Right renal pelvis (tissue), 4 donors: Measurements from ENCODE around the gene TOMM40L. TPM values are rescaled to one million over a fixed set of nuclear protein-coding genes. Genes with fewer than 3 reads are reported as not detected.
"Not testable (repeated sequence)": the region's sequence is repeated elsewhere in the genome, so short reads cannot be mapped to it uniquely, and the experiment has no call there.

Experiments used
- DNase-seq, 4 donors: peaks; one replicate each; pipeline ENCODE4 v3.0.0-alpha.2; 2013; ENCODE audit warnings: low read depth in 4 of 4, low spot score in 3 of 4, missing footprints in 1 of 4
- polyA plus RNA-seq, 4 donors: library from polyadenylated mRNA; unstranded; fragments of 120-200 nt; gene quantifications; one replicate each; pipeline ENCODE4 v1.2.1, GENCODE V29; 2013; ENCODE audit not compliant: insufficient read length in 4 of 4

The TOMM40L gene
- polyA plus RNA-seq, 4 donors = 14.5 to 15.5 (median 14.9) TPM

- not testable (repeated sequence) for DNase-seq
Measured at GRCh38 chr1:161250100-161250499, 24.2 kb downstream of the TOMM40L start.

- no peak for DNase-seq
Measured at GRCh38 chr1:161250829-161251228, 25.0 kb downstream of the TOMM40L start.

- DNase-seq = no peak
Measured at GRCh38 chr1:161251579-161251978, 25.7 kb downstream of the TOMM40L start.

GRCh38 chr1:161255302-161255701 is 29.4 kb downstream of the TOMM40L start:
- not testable (repeated sequence) for DNase-seq

GRCh38 chr1:161255955-161256520 is 30.2 kb downstream of the TOMM40L start:
- not testable (repeated sequence) for DNase-seq

- not testable (repeated sequence) for DNase-seq
Measured at GRCh38 chr1:161257109-161257508, 31.2 kb downstream of the TOMM40L start.

DNA sequence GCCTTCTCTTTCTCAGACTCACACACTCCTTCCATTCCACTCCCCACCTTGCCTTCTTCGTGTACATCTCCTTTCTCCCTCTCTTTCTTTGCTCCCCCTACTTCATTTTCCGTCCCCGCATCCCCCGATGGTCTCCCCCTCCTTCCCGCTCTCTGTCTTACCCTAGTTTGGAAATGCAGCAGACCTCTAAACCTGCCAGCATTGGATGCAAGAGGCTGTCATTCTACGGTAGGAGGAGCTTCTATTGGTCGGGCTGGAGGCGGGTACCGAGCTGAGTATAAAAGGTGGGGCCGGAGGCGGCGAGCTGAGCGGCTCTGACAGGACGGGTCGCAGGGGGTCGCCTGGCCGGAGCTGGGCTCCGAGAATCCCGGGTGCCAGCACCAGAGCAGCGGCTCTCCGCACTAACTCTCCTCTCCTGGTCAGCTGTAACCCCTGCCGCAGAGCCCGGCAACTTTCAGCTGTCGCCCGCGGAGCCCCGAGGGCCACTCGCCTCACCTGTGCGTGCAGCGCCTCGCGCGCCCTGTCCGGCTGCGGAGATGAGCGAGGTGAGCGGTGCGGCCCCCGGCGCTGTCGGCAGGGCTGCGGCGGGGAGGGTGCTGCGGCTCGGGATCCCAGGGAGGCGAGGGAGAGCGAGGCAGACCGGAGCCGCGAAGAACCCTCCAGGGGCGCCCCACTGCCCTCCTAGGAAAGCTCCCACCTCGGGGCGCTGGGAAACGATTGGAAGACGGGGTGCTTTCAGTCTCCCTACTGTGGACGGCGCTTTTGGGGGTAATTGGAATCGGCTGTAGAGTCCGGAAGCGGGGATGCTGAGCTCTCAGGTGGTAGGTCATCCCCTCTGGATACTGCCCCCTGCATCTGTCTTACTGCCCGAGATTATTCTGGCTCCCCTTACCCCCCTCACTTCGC is 32.8 kb downstream of the TOMM40L start, which contains the start of gene PCP4L1:
Gene PCP4L1, plus strand, starts transcription at position 307 of the 906 bp plus-strand sequence. Its CDS starts 230 bp downstream, at position 537.
- peak; percentile 45 to 55 (median 48) for DNase-seq

DNA sequence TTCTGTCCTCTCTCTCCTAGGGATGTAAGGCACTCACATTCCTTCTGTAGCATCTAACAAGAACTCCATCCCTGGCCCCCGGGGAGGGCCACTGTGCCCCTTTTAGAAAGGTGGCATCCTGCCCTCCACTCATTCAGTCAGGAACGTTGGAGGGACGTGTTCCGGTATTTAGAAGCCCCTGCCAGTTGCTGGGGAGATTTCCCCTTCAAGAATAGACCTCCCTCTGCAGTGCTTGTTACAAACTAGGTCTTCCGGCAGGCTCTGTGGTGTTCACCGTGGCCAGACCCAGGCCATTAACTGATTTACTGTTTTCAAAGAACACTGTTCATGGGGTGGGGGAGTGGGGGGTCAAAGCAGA is 33.5 kb downstream of the TOMM40L start:
- no peak for DNase-seq

GRCh38 chr1:161259765-161260164 is 33.9 kb downstream of the TOMM40L start:
- no peak for DNase-seq

DNA sequence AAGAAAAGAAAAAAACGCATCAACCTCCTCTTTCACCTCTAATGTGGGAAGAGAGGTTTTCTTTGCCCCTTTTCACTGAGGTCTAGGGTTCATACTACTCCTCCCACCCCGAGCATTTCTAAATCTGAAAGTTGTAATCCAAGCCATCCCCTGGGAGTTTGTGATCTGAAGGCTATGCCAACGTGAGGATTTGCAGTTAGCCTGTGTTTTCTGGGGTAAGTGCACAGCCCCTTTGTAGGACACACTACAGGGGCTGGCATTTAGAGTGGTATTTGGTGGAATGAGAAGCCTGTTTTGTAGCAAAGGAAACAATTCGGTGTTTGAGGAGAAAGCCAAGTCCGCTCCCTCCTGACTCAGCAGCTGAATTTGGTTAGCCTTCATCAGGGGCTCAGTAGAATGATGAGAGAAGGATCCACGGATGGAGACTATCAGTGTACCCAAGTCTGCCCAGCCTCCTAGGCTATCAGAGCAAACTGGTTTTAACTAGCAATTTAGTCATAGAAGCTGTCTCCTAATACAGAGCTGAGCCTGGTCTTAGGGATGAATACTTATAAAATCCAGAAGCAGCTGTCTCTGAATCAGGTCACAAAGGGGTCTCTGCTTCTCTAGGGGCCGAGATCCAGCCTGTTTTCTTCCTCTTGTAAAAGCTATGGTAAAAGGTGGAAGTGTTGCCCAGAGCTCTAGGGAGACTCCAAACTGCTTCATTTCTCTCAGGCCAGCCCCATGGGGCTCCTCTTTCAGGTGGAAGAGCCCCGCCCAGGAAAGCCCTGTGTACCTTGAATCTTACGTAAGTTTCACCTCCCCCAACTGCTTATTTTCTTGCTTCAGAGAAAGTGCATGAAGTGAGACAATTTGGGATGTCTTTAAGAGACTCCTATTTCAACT is 34.8 kb downstream of the TOMM40L start:
- no peak for DNase-seq

DNA sequence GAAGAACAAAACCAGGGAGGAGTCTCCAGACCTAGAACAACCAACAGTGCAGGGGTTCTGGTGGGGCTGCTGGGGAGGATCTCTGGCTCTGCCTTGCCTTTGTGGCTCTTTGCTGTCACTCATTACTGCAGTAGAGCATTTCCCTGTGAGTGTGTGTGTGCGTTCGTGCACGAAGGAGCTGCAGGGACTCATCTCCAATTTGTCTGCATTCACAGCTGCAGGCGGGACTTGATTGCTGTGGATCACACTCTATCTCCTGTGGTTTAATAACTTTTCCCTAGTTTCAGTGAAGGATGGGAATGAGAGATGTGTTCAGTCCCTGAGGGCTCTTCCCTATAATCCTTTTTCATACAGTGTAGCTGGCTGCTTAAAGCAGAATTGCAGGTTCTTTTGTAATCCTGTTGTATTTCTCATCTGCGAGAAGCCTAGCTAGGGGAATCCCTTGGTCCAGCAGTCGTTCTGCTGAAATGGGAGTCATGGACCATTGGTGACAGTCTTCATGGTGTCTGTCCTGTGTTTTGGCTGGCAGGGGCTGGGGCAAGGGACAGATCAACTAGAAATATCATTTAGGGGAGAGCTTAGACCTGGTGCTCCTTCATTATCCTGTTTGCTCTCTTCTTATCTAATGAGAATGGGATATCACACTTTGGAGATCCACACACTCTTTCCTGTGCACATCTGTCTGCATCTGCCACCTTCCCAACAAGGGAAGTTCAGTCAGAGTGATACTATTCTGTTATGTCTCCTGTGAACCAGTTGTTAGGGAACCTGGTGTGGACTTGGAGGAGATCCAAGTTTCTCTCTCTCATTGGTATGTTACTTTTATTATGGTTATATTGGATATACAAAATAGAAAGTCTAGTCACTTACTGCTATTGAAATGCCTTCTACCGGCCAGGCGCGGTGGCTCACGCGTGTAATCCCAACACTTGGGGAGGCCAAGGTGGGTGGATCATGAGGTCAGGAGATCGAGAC is 35.7 kb downstream of the TOMM40L start:
- no peak for DNase-seq

DNA sequence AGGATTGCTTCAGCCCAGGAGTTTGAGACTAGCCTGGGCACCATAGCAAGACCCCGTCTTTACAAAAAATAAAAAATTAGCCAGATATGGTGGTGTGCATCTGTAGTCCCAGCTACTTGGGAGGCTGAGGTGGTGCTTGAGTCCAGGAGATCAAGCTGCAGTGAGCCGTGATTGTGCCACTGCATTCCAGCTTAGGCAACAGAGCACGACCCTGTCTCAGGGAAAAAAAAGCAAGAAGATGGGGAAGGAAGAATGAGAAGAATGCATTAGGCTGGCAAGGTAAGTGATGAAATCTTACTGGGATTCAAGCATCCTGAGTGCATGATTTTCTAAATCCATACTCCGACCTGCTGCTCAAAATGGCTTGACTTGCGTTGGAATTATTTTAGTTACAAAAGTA is 39.4 kb downstream of the TOMM40L start:
- DNase-seq = no peak

GRCh38 chr1:161266202-161266601 is 40.3 kb downstream of the TOMM40L start:
- DNase-seq = no peak

- no peak for DNase-seq
Measured at GRCh38 chr1:161266836-161267235, 41.0 kb downstream of the TOMM40L start.

GRCh38 chr1:161267321-161267720 is 41.5 kb downstream of the TOMM40L start:
- DNase-seq = no peak

DNA sequence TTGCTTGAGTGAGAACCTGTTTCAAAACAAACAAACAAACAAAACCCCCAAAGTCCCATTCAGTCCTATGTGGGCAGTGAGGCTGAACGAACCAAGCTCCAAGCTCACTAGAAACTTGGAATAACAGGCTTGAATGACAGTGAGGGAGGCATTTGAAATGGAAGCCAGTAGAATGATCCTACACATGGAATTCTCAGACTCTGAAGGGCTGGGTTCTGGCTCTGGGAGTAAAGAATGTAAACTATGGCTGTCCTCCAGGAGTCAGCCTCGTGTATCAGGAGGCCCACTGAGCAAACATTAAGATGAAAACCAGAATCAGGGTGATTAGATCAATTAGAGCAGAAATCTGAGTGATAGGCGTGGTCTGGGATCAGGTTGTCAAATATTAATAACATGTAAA is 47.5 kb downstream of the TOMM40L start:
- DNase-seq = no peak

DNA sequence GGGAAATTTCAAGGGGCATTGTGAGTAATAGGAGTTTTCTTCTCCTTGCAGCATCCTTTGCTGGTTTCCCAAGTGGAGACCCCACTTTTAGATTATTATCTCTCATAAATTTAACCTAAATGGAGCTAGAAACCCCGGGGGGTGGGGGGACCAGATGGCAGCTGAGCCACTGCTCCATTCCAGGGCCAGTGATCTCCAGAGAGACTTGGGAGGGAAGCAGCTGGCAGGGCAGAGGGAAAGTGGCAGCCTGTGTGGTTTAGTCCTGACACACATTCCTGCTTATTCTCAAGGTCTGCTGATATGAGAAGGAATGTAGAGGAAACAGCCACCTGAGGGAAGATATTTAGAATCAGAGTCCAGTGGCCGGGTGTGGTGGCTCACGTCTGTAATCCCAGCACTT is 49.0 kb downstream of the TOMM40L start:
- no peak for DNase-seq
